GM21390 (cell line): ENCODE data around the gene ALG6.
"Not testable (repeated sequence)": the region's sequence is repeated elsewhere in the genome, so short reads cannot be mapped to it uniquely, and the experiment has no call there.

Experiments used
- ATAC-seq: cut with Tn5 transposase; IDR thresholded peaks from one replicate; pipeline ENCODE4 v1.9.1; 2021; ENCODE audit not compliant: unreplicated experiment

The ALG6 gene

DNA sequence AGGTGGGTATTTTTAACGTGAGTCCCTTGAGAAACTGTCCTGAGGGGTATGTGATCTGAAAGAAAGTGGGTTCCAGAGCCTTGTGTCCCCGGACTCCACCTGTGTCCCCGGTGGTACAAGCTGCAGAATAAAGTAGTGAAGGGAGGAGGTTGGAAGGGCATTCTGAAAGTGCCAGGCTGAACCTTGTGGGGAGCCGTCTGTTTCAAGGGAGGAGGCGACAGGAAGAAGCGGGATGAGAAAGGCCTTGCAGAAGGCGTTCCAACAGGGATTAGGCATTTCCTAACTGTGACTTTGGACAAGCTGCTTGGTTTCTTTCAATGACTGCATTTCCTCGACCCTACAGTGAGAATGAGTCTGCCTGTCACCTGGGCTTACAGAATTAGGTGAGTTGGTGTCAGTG, 39.3 kb upstream of the ALG6 start:
- ATAC-seq = no peak

GRCh38 chr1:63328781-63329180, 38.6 kb upstream of the ALG6 start:
- no peak for ATAC-seq

- ATAC-seq = no peak
Measured at GRCh38 chr1:63329621-63330330, 37.7 kb upstream of the ALG6 start.

GRCh38 chr1:63330331-63330916, 37.0 kb upstream of the ALG6 start:
- ATAC-seq = no peak

DNA sequence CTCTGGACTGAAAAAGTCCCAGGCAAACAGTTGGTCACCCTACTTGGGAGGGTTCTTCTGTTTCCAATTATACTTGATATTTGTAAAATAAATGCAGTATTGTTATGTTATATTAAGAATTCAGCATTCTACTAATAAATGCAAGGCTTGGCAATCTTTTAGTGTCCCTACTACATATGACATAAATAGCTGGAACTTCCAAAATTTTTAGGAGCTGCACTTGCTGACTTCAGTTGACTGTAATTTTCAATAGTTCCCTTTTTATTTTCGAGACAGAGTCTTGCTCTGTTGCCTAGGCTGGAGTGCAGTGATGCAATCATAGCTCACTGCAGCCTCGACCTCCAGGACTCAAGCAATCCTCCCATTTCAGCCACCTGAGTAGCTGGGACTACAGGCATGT, 25.0 kb upstream of the ALG6 start:
- no peak for ATAC-seq

DNA sequence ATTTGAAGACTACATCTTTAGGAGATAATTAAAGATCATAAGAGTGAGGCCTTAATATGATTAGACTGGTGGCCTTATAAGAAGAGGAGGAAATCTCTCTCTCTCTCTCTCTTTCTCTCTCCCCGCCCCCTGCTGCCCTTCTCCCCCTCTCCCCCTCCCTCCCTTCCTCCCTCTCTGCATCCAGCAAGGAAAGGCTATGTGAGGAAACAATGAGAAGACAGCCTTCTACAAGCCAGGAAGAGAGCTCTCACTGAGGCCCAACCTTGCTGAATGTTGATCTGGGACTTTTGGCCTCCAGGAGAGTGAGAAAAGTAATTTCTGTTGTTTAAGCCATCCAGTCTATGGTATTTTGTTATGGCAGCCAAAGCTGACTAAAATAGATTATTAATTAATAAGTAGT, 23.5 kb upstream of the ALG6 start:
- no peak for ATAC-seq

GRCh38 chr1:63350320-63350719, 17.1 kb upstream of the ALG6 start:
- no peak for ATAC-seq

GRCh38 chr1:63352736-63353135, 14.7 kb upstream of the ALG6 start:
- no peak for ATAC-seq

DNA sequence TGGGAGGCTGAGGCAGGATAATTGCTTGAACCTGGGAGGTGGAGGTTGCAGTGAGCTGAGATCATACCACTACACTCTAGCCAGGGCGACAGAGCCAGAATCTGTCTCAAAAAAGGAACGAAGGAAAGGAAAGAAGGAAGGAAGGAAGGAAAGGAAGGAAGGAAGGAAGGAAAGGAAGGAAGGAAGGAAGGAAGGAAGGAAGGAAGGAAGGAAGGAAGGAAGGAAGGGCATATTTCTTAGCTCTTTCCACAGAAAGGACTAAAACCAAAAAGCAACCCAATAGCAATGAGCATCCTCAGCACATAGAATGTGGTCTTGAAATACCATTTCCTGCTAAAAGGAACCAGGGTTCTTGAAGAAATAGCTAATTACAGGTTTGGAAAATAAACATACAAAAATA, 11.2 kb upstream of the ALG6 start:
- not testable (repeated sequence) for ATAC-seq

DNA sequence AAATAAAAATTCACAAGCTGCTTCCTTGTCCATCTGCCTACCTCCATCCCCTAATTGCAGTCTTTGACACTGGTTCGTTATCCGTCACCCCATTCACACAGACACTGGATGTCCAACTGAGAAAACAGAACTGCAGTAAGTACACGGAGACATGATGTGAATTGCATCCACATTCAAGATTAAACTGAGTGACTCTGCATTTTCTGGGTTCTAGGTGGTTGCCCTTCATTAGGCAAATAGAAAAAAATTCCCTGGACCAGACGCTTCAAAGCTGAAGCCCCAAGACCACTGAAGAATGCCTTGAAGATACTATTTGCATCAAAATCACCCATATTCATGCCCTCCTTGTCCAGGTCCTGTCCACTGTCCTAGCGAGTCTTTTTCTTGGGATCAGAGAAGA, 7.9 kb upstream of the ALG6 start:
- ATAC-seq = no peak

GRCh38 chr1:63362073-63362472, 5.4 kb upstream of the ALG6 start:
- ATAC-seq = no peak

GRCh38 chr1:63362578-63362977, 4.8 kb upstream of the ALG6 start:
- no peak for ATAC-seq

DNA sequence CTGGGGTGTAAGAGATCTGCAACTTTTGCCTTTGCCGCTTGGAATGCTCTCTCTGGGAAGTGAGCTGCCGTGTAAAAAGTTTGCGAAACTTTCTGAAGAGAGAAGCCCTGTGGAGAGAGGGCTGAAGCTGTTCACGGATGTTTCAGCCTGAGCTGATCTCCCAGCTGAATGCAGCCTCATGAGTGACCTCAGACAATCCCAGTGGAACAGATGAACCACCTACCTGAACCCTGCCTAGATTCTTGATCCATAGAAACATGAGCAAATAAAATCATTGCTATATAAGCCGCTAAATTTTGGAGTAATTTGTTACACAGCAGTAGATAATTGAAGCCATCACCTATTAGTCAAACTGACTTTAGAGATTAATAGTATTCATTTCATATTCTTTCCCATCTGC, 4.4 kb upstream of the ALG6 start:
- ATAC-seq = no peak

GRCh38 chr1:63366908-63367214, 566 bp upstream of the ALG6 start:
- no peak for ATAC-seq

DNA sequence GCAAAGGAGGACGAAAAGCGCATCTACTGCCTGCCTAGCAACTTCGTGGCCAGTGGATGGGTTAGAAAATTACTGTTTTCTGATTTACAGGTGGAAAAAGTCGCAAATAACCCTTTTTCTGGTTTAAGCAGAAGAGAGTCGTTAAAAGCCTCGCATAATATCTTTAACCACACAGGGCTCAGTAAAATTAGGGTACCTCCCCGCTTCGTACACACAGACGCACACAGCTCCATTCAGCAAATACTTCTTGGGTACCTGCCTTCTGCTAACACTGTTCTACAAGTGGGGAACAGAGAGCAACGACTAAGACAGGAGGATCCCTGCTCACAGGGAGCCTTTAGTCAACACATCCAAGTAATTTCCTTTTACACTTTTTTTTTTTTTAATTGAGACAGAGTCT, 704 bp downstream of the ALG6 start:
- peak; percentile 20 for ATAC-seq

DNA sequence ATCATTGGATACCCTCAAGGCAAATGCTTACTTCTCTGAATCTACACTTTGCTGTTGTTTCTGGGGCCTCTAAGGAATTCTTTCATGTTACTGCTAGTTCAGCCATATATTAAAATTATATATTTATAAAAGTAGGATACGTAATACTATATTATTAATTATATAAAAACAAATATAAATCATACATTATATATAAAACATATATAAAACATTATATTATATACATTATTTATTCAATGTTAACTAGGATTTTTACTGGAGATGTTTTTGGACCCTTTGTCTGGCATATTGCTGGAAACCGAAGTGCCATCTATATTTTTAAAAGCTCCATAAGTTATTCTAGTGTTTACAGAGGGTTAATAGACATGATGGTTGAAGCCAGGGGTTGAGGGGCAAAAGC, 12.2 kb downstream of the ALG6 start:
- no peak for ATAC-seq

GRCh38 chr1:63381741-63382140, 14.3 kb downstream of the ALG6 start:
- ATAC-seq = no peak

GRCh38 chr1:63401945-63402344, 34.5 kb downstream of the ALG6 start:
- ATAC-seq = no peak

- no peak for ATAC-seq
Measured at GRCh38 chr1:63403386-63403785, 36.0 kb downstream of the ALG6 start.

DNA sequence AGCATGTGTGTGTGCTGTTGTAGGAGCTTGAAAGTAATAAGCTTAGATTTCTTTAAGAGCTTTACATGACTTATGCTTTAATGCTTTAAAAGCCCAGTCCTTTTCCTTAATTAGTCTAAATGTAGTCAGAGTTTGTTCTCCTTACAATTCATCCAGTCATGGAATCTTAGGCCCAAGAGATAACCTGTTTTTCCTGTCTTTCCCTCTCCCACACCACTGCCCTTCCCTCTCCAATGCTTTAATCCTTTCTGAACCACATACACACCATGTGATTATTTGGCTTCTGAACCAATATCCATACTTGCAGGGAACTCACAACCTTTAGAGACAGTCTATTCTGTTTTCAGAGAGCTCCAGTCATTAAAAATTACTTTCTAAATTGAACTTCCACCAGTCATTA, 37.6 kb downstream of the ALG6 start:
- no peak for ATAC-seq

DNA sequence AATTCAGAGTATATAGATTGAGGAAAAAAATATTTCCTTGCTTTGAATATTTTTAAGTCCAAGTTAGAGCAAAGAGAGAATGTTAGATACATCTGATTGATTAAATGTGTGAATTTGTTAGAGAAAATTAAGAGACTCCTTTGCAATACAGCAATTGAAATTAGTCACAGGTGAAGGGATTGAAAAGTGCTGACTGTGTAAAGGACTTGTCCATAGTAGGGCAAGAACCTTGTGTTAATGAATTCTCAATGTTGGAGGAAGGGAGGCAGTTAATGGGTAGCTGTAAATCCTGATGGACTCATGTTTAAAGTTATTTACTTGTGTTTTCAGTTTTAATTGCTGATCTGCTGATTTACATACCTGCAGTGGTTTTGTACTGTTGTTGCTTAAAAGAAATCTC, 38.6 kb downstream of the ALG6 start:
- ATAC-seq = no peak

GRCh38 chr1:63407002-63407401, 39.6 kb downstream of the ALG6 start:
- no peak for ATAC-seq

- ATAC-seq = no peak
Measured at GRCh38 chr1:63408331-63408730, 40.9 kb downstream of the ALG6 start.
